ENCODE results near the gene CHTF8.

Gene CHTF8

DNA sequence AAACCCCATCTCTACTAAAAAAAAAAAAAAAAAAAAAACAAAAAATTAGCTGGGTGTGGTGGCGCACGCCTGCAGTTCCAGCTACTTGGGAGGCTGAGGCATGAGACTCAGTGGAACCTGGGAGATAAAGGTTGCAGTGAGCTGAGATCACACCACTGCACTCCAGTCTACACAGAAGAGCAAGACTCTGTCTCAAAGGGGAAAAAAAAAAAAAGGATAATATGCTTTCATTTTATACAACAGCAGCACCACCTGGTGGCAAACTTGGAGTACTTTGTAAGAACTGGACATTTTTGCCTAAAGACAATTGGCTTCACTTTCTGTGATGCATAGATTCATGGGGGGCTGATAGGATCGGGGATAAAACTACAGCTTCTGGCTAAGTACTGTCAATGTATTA is 8.5 kb downstream of the CHTF8 start:
- peak; percentile 53 for TF ChIP-seq CTCF (IDR thresholded peaks at IDR 0.05; ENCODE audit: control insufficient read depth, extremely low read depth, insufficient read depth)
- DNase-seq (ENCODE audit: low read depth) = no peak
- H3K4me3 ChIP-seq (ENCODE audit: low read depth, low read length) = no peak overlapping the region

DNA sequence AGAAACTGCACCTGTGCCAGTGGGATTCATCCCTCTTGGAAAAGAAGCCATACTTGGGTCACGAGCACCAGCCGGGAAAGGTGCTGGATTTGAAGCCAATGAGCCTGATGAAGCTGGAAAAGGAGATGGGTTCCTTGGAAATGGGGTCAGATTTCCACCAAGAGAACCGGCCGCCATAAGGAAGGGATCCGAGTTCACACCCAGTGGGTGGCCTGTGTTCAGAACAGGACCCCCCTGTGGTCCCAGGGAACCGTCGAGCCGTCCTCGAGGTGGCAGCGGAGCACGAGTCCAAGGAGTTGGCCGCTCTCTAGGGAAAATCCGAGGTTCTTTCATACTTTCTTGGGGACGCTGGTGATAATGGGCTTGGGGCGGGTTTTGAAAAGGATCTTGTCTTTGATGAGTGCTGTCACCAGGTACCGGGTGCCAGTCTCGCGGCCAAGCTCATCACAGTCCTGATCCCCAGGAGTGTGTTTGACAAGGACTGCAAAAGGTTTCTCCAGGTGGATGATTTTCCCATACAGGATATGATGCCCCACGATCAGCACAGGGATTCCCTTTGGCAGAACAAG is 12.2 kb downstream of the CHTF8 start:
- TF ChIP-seq CTCF (IDR thresholded peaks at IDR 0.05; ENCODE audit: control insufficient read depth, extremely low read depth, insufficient read depth) = no peak
- H3K4me3 ChIP-seq (ENCODE audit: low read depth, low read length) = no peak overlapping the region
- no peak for DNase-seq (ENCODE audit: low read depth)

GRCh38 chr16:69119536-69119935 is 12.9 kb downstream of the CHTF8 start:
- no peak overlapping the region for H3K4me3 ChIP-seq (ENCODE audit: low read depth, low read length)
- no peak for DNase-seq (ENCODE audit: low read depth)
- no peak for TF ChIP-seq CTCF (IDR thresholded peaks at IDR 0.05; ENCODE audit: control insufficient read depth, extremely low read depth, insufficient read depth)

- H3K4me3 ChIP-seq (ENCODE audit: low read depth, low read length) = no peak overlapping the region
- no peak for TF ChIP-seq CTCF (IDR thresholded peaks at IDR 0.05; ENCODE audit: control insufficient read depth, extremely low read depth, insufficient read depth)
- DNase-seq (ENCODE audit: low read depth) = no peak
These were observed 13.4 kb downstream of the CHTF8 start for GRCh38 chr16:69118994-69119393.

DNA sequence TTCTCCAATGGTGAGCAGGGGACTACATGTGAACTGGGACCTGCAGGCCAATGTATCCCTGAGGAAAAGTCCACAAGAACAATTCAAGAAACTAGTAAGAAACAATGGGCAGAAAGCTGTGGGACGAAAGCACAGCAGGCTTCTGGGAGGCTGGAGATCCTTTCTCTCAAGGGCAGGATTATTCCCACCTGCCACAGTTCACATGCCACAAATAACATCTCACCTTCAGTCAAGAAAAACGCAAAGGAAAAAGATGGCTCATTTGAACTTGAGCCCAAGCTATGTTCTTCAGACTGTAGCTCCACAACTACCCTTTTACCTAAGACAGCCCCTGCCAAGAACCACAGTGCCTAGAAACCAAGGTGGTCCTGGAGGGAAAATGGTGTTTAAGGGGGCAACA is 13.9 kb downstream of the CHTF8 start:
- H3K4me3 ChIP-seq (ENCODE audit: low read depth, low read length) = no peak overlapping the region
- DNase-seq (ENCODE audit: low read depth) = no peak
- TF ChIP-seq CTCF (IDR thresholded peaks at IDR 0.05; ENCODE audit: control insufficient read depth, extremely low read depth, insufficient read depth) = no peak

- DNase-seq (ENCODE audit: low read depth) = no peak
- no peak overlapping the region for H3K4me3 ChIP-seq (ENCODE audit: low read depth, low read length)
- TF ChIP-seq CTCF (IDR thresholded peaks at IDR 0.05; ENCODE audit: control insufficient read depth, extremely low read depth, insufficient read depth) = no peak
These were observed 15.5 kb downstream of the CHTF8 start for GRCh38 chr16:69116906-69117305.

GRCh38 chr16:69116256-69116875 is 16.0 kb downstream of the CHTF8 start:
- no peak for TF ChIP-seq CTCF (IDR thresholded peaks at IDR 0.05; ENCODE audit: control insufficient read depth, extremely low read depth, insufficient read depth)
- H3K4me3 ChIP-seq (ENCODE audit: low read depth, low read length) = no peak overlapping the region
- no peak for DNase-seq (ENCODE audit: low read depth)
